Osteocyte (in vitro differentiated cells): Measurements from ENCODE around the gene PRDM16. TPM values are rescaled to one million over a fixed set of nuclear protein-coding genes. Genes with fewer than 3 reads are reported as not detected.

Experiments used
- DNase-seq: peaks from one replicate; pipeline ENCODE4 v3.0.0; 2021; ENCODE audit warnings: mixed read lengths; ENCODE audit not compliant: unreplicated experiment; ENCODE audit errors: extremely low spot score
- H3K27ac Mint-ChIP-seq: one replicate; pipeline ENCODE4 v1.8.0; 2021; ENCODE audit warnings: mild to moderate bottlenecking, mixed read lengths; ENCODE audit not compliant: unreplicated experiment
- H3K27me3 Mint-ChIP-seq: one replicate; pipeline ENCODE4 v1.8.0; 2021; ENCODE audit warnings: mixed read lengths; ENCODE audit not compliant: unreplicated experiment
- H3K36me3 Mint-ChIP-seq: one replicate; pipeline ENCODE4 v1.8.0; 2021; ENCODE audit warnings: mixed read lengths; ENCODE audit not compliant: unreplicated experiment
- H3K4me1 Mint-ChIP-seq: one replicate; pipeline ENCODE4 v1.8.0; 2021; ENCODE audit warnings: mixed read lengths; ENCODE audit not compliant: unreplicated experiment
- H3K4me3 Mint-ChIP-seq: one replicate; pipeline ENCODE4 v1.8.0; 2021; ENCODE audit warnings: mild to moderate bottlenecking, moderate library complexity, mixed read lengths; ENCODE audit not compliant: unreplicated experiment
- H3K9me3 Mint-ChIP-seq: one replicate; pipeline ENCODE4 v1.8.0; 2021; ENCODE audit warnings: mixed read lengths; ENCODE audit not compliant: unreplicated experiment
- CTCF ChIP-seq: fragments of 200-600 bp; sonication (generic); IDR thresholded peaks from 2 replicates; pipeline ENCODE4 v1.5.0; 2021; ENCODE audit warnings: antibody characterized with exemption, mild to moderate bottlenecking, moderate library complexity
- microRNA-seq: library from miRNA; unstranded; fragments of <30 nt; microRNA quantifications from one replicate; pipeline ENCODE4 v1.1.0, GENCODE V29; 2020; ENCODE audit not compliant: unreplicated experiment
- total RNA-seq: library from RNA; stranded (reverse); gene quantifications from 2 replicates; pipeline ENCODE4 v1.2.1, GENCODE V29; 2021

PRDM16 gene
- total RNA-seq, 1 donor from 2014 or later = 7.1 TPM

DNA sequence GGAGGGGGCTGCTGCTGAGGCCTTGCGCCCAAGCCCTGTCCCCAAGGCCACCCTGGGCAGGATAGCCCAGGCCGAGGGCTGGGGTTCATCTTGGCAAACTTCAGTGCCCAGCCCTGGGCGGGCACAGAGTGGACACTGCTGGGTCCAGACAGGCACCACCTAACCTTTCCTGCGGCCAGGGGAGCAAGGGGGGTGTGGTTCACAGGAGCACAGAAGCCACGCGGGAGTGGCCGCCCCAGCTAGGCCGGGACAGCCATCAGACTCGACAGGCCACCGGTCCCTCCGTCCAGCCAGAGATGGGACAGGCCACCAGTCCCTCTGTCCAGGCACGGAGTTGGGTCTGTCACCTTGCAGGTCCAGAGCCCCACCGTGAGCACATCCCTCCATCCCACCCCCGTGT lies 414.4 kb downstream of the PRDM16 start:
- peaks cover 5% of the 10 kb centered on the region for H3K4me1 Mint-ChIP-seq
- no peak overlapping the region for H3K4me3 Mint-ChIP-seq
- peaks cover 6% of the 10 kb centered on the region for H3K36me3 Mint-ChIP-seq
- H3K9me3 Mint-ChIP-seq = peaks cover 3% of the 10 kb centered on the region
- no peak overlapping the region for H3K27ac Mint-ChIP-seq
- H3K27me3 Mint-ChIP-seq = no peaks in the 10 kb centered on the region
- TF ChIP-seq CTCF = no peak
- DNase-seq = no peak

DNA sequence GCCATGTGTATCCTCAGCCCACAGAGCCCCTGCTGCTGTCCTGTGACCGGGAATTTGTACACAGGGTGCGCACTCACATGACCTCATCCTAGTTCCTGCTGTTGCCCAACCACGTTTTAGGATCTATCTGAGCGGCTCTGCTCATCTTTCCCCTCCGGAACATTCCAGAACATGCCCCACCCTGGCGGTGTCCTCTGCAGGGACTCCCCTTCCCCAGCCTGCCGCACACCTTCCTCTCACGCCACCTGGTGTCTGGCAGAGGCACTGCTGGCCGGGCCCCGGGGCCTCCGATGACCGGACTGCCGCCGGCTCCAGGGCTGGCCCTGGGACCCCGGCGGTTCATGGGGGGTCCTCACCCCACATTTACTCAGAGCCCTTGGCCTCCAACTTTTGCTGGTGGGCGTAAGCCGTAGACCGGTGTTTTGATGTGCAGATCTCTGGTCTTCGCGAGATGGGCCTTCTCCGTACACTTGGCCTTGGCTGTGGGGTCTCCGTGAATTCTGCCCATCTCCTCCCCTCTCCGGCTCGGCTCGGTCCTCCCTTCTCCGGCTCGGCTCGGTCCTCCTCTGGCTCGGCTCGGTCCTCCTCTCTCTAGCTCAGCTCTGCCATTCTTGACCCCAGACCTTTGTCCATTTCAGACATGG lies 414.9 kb downstream of the PRDM16 start:
- no peak overlapping the region for H3K4me3 Mint-ChIP-seq
- H3K27me3 Mint-ChIP-seq = no peaks in the 10 kb centered on the region
- no peak for DNase-seq
- H3K9me3 Mint-ChIP-seq = peaks cover 7% of the 10 kb centered on the region
- peaks cover 5% of the 10 kb centered on the region for H3K4me1 Mint-ChIP-seq
- H3K27ac Mint-ChIP-seq = no peak overlapping the region
- TF ChIP-seq CTCF = peak; percentile 75
- peaks cover 11% of the 10 kb centered on the region for H3K36me3 Mint-ChIP-seq

GRCh38 chr1:3485016-3485415 lies 416.0 kb downstream of the PRDM16 start:
- no peak overlapping the region for H3K4me3 Mint-ChIP-seq
- no peak overlapping the region for H3K27ac Mint-ChIP-seq
- peaks cover 5% of the 10 kb centered on the region for H3K4me1 Mint-ChIP-seq
- no peak for DNase-seq
- H3K9me3 Mint-ChIP-seq = peaks cover 7% of the 10 kb centered on the region
- H3K36me3 Mint-ChIP-seq = peaks cover 15% of the 10 kb centered on the region
- H3K27me3 Mint-ChIP-seq = no peaks in the 10 kb centered on the region
- no peak for TF ChIP-seq CTCF

Small RNA genes within 50 kb of the gene (microRNA-seq; reads per million reads assigned to microRNA genes)
- not detected for gene MIR4251

Other genes with a start within 250 kb of the PRDM16 start
- gene ACTRT2, start 47.7 kb upstream of the PRDM16 start, total RNA-seq = not detected in 2 replicates